ENCODE results near the gene EDN1. TPM values are rescaled to one million over a fixed set of nuclear protein-coding genes. Genes with fewer than 3 reads are reported as not detected.

The EDN1 gene
- total and polyA plus RNA-seq, 2 experiments from 2014 or later = 1.8 to 4.1 TPM

GRCh38 chr6:12313306-12313991 is 23.3 kb downstream of the EDN1 start:
- H4K20me1 ChIP-seq (ENCODE audit: insufficient read depth) = no peaks in the 10 kb centered on the region
- H3K9me2 ChIP-seq (ENCODE audit: insufficient read depth) = no peaks in the 10 kb centered on the region
- TF ChIP-seq EZH2 (IDR thresholded peaks at IDR 0.05; ENCODE audit: insufficient read depth, poor library complexity, severe bottlenecking) (no peak), EZH2phosphoT487 (IDR thresholded peaks at IDR 0.05; ENCODE audit: insufficient read depth, low read depth) (no peak)
- no peaks in the 10 kb centered on the region for H3K27me3 ChIP-seq (replicated peaks; ENCODE audit: insufficient read depth)
- H3K4me3 ChIP-seq = peak overlapping the region; percentile 47; the same call in 1 of the 2 replicates
- no peaks in the 10 kb centered on the region for H3K79me2 ChIP-seq (ENCODE audit: insufficient read depth)
- DNase-seq = peak; percentile 9
- in situ Hi-C loops (cut with MboI) = no loop called here
- no peaks in the 10 kb centered on the region for H3K9me3 ChIP-seq (ENCODE audit: low read depth)
- no peak overlapping the region for H3K9ac ChIP-seq
- H2AFZ ChIP-seq = peak overlapping the region; percentile 73
- peaks cover 24% of the 10 kb centered on the region for H3K4me1 ChIP-seq (ENCODE audit: insufficient read depth)
- WGBS, 2 experiments (ENCODE audit: low coverage in 1 of 2, low lambda C conversion rate in 2 of 2, missing lambda C conversion rate in 2 of 2) = 21 to 25% methylated on average over 12 of the region's 12 CpGs
- H3K4me2 ChIP-seq (ENCODE audit: unreplicated experiment) = peak overlapping the region; percentile 51
- H3K27ac ChIP-seq = peak overlapping the region; percentile 61
- peaks cover 31% of the 10 kb centered on the region for H3F3A ChIP-seq (ENCODE audit: insufficient read depth)
- H3K36me3 ChIP-seq (ENCODE audit: low read depth) = no peaks in the 10 kb centered on the region

- Histone ChIP-seq H3K4me3 (peak overlapping the region; percentile 47), H3K4me1 (ENCODE audit: insufficient read depth) (peaks cover 24% of the 10 kb centered on the region), H3K4me2 (ENCODE audit: unreplicated experiment) (peak overlapping the region; percentile 51), H3K36me3 (ENCODE audit: low read depth) (no peaks in the 10 kb centered on the region), H2AFZ (peak overlapping the region; percentile 73), H3K27ac (peak overlapping the region; percentile 61), H3K9me2 (ENCODE audit: insufficient read depth) (no peaks in the 10 kb centered on the region), H3K9ac (no peak overlapping the region), H4K20me1 (ENCODE audit: insufficient read depth) (no peaks in the 10 kb centered on the region), H3F3A (ENCODE audit: insufficient read depth) (peaks cover 31% of the 10 kb centered on the region), H3K27me3 (replicated peaks; ENCODE audit: insufficient read depth) (no peaks in the 10 kb centered on the region), H3K9me3 (ENCODE audit: low read depth) (no peaks in the 10 kb centered on the region), H3K79me2 (ENCODE audit: insufficient read depth) (no peaks in the 10 kb centered on the region)
- in situ Hi-C loops (cut with MboI) = no loop called here
- TF ChIP-seq EZH2phosphoT487 (IDR thresholded peaks at IDR 0.05; ENCODE audit: insufficient read depth, low read depth) = no peak
- no peak for TF ChIP-seq EZH2 (IDR thresholded peaks at IDR 0.05; ENCODE audit: insufficient read depth, poor library complexity, severe bottlenecking)
- peak; percentile 75 for DNase-seq
- WGBS, 2 experiments (ENCODE audit: low coverage in 1 of 2, low lambda C conversion rate in 2 of 2, missing lambda C conversion rate in 2 of 2) = 20 to 26% methylated on average over 8 of the region's 8 CpGs
Observed at GRCh38 chr6:12313992-12314589, 23.9 kb downstream of the EDN1 start.

GRCh38 chr6:12314751-12315150 is 24.6 kb downstream of the EDN1 start:
- 85 to 91% methylated on average over 5 of the region's 5 CpGs for WGBS, 2 experiments (ENCODE audit: low coverage in 1 of 2, low lambda C conversion rate in 2 of 2, missing lambda C conversion rate in 2 of 2)
- Histone ChIP-seq H3K79me2 (ENCODE audit: insufficient read depth) (no peaks in the 10 kb centered on the region), H3F3A (ENCODE audit: insufficient read depth) (peaks cover 31% of the 10 kb centered on the region), H3K4me2 (ENCODE audit: unreplicated experiment) (peak overlapping the region; percentile 51), H3K27me3 (replicated peaks; ENCODE audit: insufficient read depth) (no peaks in the 10 kb centered on the region), H3K27ac (peak overlapping the region; percentile 61), H2AFZ (peak overlapping the region; percentile 73), H3K9ac (no peak overlapping the region), H4K20me1 (ENCODE audit: insufficient read depth) (no peaks in the 10 kb centered on the region), H3K9me2 (ENCODE audit: insufficient read depth) (no peaks in the 10 kb centered on the region), H3K4me1 (ENCODE audit: insufficient read depth) (peaks cover 24% of the 10 kb centered on the region), H3K4me3 (peak overlapping the region; percentile 47), H3K9me3 (ENCODE audit: low read depth) (no peaks in the 10 kb centered on the region), H3K36me3 (ENCODE audit: low read depth) (no peaks in the 10 kb centered on the region)
- DNase-seq = no peak
- in situ Hi-C loops (cut with MboI) = no loop called here
- TF ChIP-seq EZH2phosphoT487 (IDR thresholded peaks at IDR 0.05; ENCODE audit: insufficient read depth, low read depth) = no peak
- TF ChIP-seq EZH2 (IDR thresholded peaks at IDR 0.05; ENCODE audit: insufficient read depth, poor library complexity, severe bottlenecking) = no peak

- H3K36me3 ChIP-seq (ENCODE audit: low read depth) = no peaks in the 10 kb centered on the region
- no peak overlapping the region for H2AFZ ChIP-seq
- H3K79me2 ChIP-seq (ENCODE audit: insufficient read depth) = no peaks in the 10 kb centered on the region
- no peaks in the 10 kb centered on the region for H3K9me3 ChIP-seq (ENCODE audit: low read depth)
- 89 to 93% methylated on average over 5 of the region's 5 CpGs for WGBS, 2 experiments (ENCODE audit: low coverage in 1 of 2, low lambda C conversion rate in 2 of 2, missing lambda C conversion rate in 2 of 2)
- no peaks in the 10 kb centered on the region for H3K9me2 ChIP-seq (ENCODE audit: insufficient read depth)
- DNase-seq = no peak
- H3K4me2 ChIP-seq (ENCODE audit: unreplicated experiment) = no peak overlapping the region
- in situ Hi-C loops (cut with MboI) = no loop called here
- H4K20me1 ChIP-seq (ENCODE audit: insufficient read depth) = no peaks in the 10 kb centered on the region
- no peaks in the 10 kb centered on the region for H3K27me3 ChIP-seq (replicated peaks; ENCODE audit: insufficient read depth)
- TF ChIP-seq EZH2phosphoT487 (IDR thresholded peaks at IDR 0.05; ENCODE audit: insufficient read depth, low read depth) = no peak
- TF ChIP-seq EZH2 (IDR thresholded peaks at IDR 0.05; ENCODE audit: insufficient read depth, poor library complexity, severe bottlenecking) = no peak
- no peak overlapping the region for H3K27ac ChIP-seq
- H3F3A ChIP-seq (ENCODE audit: insufficient read depth) = peaks cover 31% of the 10 kb centered on the region
- H3K4me3 ChIP-seq = no peak overlapping the region
- H3K9ac ChIP-seq = no peak overlapping the region
- H3K4me1 ChIP-seq (ENCODE audit: insufficient read depth) = peaks cover 24% of the 10 kb centered on the region
Observed at GRCh38 chr6:12315292-12316081, 25.3 kb downstream of the EDN1 start.

All from GM23248 (cell line).